ENCODE results near the gene COTL1.

The COTL1 gene

DNA sequence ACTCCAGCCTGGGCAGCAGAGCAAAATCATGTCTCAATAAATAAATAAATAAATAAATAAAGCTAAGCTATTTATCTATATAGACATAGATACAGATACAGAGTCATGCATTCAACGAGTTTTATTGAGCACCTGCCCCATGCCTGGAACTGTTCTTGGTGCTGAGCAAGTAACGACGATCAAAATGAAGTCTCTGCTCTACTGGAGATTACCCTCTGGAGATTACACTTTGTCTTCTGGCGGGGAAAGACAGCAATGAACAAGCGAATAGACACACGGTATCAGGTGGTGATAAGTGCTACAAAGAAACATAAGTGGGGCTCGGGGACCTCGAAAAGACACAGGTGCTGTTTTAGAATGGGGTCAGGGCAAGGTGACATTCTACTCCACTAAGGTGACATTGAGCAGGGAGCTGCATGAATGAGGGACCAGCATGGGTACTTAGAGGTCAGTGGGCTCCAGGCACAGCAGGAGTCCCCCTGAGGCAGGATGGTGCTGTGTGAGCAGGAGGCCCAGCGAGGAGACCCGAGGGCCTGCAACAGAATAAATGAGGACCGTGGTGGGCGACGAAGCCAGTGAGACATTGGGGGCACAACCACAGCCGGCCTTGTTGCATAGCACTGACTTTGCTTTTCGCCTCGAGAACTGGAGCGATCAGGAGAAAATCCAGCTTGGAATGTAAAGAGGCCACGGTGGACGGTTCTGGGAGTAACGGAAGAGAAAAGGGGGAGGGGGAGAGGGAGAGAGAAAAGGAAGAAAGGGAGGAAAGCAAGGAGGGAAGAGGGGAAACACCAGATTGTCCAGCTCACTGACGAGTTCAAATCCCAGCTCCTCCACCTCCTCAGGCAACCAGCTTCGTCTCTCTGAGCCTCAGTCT lies 71.0 kb downstream of the COTL1 start:
- no peak for DNase-seq

DNA sequence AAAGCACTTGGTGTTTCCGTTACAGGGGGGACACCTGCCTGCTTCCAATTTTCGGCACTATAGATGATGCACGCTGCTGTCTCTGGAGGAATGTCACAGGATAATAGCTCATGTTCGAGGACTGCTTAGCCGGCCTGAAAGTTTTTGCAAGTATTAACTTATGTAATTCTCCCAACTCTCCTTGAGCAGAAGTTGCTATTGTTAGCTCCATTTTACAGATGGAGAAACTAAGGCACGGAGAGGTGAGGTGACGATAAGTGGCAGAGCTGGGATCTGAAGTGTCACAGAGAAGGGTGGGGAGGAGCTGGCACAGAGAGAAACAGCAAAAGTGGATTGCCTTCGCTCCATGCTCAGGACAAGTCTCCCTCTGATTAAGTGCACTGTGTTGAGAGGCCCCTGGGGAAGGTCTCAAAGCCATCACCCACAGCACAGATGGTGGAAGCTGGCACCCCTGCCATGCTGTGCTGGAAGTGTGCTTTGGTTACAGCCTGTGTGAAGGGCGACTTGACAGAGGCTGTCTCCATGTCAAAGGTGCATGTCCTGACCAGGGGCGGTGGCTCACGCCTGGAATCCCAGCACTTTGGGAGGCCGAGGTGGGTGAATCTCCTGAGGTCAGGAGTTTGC lies 72.7 kb downstream of the COTL1 start:
- DNase-seq, result peak; percentile 35

DNA sequence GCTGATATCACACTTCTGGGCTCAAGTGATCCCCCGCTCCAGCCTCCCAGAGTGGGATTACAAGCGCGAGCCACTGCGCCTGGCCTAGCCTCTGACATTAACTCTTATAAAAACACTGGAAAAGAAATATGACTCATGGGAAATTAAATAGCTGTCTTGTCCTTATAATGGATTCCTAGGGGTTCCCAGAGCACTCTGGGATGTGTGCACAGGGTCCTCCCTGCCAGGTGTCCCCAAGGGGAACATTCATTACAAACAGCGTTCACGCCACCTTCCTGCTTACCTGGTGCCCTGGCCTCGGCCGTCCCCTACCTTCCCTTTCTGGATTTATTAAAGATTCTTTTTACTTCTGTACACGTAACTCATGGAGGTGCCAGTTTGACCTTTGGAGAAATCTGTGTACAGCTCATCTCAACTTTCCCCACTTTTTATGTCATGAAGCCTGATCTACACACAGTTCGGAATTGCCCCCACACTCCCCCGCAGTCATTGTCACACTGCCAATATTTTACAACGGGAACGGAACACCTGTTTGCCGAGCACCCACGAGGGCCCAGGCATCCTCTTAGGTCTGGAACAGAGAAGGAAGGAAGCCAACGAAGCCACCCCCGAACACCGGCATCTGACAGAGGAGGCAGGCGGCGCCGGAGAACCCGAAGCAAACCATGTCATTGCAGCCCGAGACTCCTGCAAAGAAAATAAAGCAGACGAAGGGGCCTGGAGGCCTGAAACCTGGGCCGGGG lies 73.7 kb downstream of the COTL1 start:
- DNase-seq, result peak; percentile 70

DNA sequence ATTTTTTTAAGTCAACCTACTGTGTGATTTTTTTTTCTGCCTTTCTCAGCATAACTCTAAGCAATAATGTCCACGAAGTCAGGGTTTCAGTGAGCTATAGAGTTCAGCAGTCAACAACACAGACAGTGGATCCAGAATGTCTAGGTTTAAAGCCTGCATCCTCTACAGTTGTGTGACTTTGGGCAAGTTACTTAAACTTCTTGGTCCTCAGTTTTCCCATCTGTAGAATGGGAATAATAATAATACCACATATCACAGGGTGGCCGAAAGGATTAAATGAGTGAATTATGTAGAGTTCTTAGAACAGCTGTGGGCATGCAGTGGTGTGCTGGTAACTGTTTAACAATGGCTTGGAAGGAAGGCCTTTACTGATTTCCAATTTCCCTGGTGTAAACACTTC lies 74.6 kb downstream of the COTL1 start:
- no peak for DNase-seq

DNA sequence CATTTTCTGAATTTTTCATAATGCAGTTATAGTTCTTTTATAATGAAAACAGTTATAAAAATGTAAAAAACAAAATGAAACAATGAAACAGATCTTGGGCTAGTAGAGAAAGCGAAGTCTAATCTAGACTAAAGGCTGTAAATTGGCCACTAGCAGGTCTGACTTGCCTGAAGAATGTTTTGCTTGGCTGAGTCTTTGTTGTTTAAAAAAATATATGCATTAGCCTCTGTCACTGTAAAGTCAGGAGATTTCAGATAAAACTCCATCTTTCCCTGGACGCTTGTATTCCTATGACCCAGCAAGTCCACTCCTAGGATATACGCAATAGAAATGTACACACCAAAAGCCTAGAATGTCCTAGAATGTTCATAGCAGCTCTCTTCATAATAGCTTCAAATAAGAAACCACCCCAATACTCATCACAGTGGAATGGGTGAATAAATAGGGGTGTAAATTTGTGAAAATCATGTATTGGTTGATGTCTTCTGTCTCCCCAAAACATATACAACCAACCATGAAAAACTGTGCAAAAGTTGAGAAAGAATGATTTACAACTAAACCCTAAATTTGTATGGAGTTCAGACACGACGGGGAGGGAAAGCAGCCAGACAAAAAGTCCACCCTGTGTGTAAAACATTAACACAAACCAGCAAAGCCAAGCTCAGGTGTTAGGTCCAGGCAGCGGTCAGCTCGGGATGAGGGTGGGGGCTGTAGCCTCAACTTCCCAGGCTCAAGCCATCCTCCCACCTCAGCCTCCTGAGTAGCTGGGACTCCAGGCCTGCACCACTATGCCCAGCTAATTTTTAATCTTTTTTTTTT lies 75.7 kb downstream of the COTL1 start:
- DNase-seq, result no peak

DNA sequence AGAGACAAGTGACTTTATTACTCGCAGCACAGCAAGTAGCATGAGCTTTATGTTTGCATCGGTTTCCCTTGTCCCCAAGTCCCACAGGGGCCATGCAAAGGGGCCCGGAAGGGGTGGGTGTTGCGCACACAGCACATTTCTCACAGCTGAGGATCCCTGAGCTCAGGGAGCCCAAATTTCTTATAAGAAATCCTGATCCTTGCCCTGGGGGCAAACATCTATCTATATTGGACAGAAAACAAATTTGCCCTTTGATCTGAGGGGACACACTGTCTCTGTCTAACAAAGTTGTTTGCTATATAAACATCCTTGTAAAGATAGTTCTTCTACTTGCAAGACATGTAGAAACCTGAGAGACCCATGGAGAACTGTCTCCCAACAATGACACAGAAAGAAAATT lies 77.7 kb downstream of the COTL1 start:
- DNase-seq, result no peak

DNA sequence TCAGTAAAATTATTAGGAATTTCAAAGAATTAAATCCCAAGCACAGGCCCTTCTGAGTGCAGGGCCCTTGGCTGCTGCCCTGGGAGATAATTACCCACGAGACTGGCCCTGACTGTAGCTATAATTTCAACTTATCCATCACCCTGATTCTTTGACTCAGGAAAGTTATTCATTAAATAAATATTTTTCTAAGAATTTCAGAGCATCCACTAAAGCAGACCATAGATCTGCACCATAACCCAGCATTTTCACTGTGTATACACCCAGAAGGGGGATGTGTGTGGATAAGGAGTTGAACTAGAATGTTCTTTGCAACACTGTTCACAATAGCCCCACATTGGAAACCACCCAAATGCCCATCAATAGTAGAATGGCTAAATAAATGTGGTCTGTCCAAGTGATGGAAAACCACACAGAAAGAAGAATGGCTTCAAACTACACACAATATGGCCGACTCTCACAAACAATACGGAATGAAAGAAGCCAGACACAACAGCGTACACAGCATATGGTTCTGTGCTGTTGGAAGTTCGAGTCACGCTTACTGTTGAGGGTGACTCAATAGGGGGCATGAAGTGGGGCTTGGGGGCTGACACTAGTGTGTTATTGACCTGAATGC lies 79.5 kb downstream of the COTL1 start:
- no peak for DNase-seq

DNA sequence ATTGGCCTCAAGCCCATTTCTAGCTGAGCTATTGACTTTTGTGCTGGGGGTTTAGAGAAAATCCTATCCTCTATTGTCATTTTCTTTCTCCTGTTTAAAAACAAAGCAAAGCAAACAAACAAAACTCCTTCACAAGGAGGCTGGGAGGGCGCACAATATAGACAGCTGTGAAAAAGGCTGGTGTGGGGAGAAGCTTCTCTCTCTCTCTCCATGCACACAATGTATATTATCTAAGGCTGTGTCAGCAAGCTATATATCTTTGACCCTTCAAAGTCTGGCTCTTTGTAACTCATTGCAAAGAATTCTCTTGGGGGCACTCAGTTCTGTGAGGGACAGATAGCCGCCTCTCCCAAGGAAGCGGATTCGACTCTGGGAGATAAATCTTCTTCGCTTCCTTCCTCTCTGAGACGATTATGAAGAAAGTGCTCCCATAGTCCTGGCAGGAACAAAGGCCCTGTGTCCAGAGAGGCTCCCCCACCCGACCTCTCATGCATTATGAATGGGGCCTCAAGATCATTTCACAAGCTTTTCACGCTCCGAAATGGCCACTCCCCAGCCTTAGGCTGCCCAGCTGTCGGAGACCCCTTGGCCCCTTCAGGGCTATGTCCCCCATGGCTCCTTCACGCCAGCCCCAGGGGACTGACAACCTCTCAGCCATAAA lies 80.3 kb downstream of the COTL1 start:
- peak; percentile 51 for DNase-seq

DNA sequence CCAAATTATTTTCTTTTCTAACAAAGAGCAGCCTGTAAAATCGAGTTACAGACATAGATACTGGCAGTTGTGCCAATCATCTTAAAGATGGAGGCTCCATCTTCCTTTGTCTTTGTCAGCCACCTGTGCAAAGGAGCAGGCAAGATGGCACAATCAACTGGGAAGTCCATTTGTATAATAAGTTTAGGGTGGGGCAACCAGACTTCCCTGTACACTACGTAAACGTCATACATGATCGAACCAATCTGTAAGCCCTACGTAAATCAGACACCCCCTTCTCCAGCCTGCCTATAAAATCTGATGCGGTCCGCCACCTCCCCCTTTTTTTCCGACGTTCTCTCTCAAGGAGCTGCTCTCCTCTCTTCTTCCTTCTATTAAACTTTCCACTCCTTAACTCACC lies 82.0 kb downstream of the COTL1 start:
- no peak for DNase-seq

DNA sequence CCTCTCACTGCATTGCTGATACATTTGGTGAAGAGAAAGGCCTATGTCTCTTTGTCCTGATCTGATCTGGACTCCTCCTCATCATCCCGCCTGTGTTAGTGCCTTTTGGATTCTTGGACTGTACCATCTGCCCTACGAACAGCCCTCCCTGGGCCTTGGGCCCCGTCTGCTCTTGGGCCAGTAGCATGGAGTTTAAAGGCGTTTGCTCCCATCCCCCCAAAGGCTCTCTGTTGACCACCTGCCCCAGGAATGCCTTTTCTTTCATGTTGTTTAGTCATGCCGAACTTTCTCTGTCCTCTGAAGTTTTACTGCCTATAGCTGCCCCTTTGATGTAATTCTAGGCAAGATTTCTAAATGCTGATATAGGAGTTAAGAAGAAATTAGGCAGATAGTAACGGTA lies 82.5 kb downstream of the COTL1 start:
- no peak for DNase-seq

DNA sequence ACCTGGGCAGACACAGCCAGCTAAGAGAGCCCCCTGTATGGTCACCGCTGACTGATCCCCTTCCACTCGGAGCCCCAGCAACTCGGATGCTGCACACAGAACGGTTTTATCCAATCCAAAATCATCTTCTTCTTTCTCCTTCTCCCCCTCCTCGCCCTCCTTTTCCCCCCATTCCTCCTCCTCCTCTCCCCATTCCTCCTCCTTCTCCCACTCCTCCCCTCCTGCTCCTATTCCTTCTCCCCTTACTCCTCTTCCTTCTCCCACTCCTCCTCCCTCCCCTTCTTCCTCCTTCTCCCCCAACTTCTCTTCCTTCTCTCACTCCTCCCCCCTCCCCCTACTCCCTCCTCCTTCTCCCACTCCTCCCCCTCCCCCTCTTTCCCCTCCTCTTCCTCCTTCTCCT lies 83.1 kb downstream of the COTL1 start:
- DNase-seq, result no peak

DNA sequence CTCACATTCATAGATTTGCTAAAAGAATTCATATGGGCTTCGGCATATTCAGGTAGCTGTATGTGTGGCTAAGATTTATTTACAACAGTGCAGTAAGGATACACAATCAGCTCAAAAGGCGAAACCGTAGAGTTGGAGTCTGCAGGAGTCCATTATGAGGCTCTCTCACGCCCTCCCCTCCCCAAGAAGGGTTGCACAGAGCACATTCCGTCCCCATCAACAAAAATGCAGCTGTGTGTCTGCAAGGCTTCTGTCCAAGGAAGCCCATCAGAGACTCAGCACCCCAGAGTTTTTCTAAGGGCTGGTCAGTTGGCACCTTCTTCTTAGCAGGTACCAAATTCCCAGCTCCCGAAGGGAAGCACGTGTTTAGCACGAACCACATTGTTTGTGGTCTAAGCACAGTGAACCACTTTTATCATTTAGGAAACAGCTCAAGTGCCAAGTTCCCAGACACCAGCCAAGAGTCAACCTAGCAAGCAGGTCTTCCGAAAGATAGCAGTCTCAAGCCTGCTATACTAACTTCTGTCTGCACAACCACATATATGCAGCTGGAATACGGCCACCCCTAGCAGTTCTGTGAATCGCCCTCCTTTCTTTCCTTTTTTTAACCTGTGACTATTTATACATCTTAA lies 84.9 kb downstream of the COTL1 start:
- DNase-seq, result no peak

DNA sequence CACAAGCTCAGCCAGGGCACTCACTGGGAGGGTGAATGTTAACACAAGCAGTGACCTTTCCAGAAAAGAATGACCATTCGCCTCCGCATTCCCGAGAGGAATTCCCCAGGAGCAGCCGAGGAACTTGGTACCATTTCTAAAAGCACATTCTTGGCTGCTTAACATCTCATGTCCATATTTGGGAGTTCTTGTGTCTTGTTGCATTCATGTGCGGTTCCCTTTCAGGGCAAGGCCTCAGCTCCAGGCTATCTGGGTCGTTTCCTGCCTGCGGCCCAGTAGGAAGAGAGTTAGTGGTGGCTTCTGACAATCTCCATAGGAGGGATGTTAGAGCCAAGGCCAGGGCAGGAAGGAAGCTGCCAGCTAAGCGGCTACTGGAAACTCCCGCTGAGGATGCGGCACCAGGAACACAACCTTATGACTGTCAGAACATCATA lies 85.6 kb downstream of the COTL1 start:
- no peak for DNase-seq

DNA sequence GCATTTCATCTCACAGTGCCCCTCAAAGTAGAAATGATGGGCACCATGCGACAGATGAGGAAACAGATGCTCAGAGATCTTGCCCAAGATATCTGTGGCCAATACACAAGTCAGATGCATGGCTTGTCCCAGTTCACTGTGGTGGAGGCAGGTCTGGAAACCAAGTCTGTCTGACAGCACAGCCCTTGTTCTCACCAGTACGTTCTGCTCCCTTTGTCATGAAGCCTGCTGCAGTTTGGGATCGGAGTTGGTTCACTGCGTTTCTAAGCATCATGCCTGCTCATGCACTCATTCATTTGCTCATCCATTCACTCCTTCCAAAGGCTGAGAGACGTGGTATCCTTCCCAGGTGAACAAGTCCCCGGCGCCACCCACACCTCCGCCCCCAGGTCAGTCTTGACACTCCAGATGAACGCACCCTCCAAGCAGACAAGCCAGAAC lies 86.2 kb downstream of the COTL1 start:
- DNase-seq, result no peak

DNA sequence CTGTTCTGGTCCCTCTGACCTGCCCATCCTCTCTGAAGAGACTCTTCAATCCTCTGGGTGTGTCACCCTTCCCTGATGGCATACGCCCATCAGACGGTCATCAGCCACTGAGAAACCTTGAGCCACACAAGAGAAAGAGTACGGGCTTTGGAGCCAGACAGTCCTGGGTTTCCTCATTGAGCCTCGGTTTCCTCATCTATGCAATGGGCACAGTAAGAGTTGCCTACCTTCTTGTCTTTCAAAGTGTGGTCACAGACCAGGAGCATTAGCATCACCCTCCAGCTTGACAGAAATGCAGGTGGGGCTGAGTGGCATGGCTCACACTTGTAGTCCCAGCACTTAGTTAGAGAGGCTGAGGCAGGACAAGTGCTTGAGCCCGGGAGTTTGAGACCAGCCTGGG lies 87.3 kb downstream of the COTL1 start:
- no peak for DNase-seq

DNA sequence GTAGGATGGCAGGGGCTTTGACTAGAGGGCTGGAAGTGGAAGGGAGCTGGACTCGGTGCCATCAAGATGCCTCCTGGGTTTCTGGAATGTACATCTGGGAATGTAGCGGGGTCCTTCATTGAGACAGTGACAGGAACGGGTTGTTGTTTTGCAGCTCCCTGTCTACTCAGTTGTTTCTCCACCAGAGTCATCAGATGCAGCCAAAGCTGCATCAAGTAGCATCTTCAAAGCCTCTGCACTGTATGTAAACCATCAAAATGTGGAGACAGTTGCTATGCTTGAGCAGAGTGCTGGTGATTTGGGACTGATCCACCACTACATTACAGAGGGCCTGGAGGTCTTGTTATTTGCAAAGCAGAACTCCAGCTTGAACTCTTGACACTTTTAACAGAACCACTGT lies 88.3 kb downstream of the COTL1 start:
- DNase-seq, result no peak

DNA sequence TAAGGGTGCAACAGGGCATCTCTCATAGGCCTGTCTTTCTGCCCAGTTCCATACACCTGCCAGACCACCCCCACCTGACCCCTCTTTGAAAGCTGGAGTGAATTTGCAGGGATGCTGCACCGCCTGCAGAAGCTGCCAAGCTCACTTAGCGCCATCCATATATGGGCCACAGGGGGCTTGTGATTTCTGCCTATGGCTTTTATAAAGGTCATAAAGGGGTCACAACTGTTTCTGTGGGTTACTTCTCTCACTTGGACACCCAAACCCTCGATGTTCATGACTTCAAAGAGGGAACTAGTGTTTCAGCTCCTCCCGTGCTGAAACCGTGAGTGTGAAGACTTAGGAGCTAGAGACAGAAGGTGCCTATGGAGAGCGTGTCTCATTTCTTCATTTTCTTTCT lies 89.6 kb downstream of the COTL1 start:
- DNase-seq, result no peak

DNA sequence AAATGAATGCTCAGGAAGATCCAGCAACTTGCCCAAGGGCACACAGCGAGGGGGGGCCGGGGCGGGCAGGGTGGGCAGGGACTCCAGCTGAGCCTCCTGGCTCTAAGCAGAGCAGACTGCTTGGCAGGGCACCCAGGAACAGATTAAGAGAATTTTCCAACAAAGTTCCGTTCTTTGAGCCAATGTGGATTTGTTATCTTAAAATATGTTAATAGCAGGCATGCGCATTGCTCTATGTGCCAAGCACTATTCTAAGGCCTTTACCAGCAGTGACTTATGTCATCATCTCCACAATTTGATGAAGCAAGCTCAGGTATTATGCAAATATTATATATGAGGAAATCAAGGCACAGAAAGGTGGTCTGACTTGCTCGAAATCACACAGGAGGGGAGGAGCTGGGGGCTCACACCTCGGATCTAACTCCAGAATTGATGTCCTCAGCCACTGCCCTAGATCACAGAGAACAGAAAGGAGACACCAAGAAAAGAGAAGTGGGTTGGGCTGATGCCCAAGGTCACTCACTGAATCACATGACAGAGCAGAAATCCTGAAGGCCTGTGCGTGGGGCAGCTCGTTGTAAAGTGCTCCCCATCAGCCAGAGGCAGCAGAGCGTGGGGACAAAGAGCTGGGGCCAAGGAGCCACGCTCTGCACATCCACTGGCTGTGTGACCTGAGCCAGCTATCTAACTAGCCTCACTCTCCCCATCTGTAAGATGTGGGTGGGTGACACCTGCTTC lies 90.2 kb downstream of the COTL1 start:
- no peak for DNase-seq

DNA sequence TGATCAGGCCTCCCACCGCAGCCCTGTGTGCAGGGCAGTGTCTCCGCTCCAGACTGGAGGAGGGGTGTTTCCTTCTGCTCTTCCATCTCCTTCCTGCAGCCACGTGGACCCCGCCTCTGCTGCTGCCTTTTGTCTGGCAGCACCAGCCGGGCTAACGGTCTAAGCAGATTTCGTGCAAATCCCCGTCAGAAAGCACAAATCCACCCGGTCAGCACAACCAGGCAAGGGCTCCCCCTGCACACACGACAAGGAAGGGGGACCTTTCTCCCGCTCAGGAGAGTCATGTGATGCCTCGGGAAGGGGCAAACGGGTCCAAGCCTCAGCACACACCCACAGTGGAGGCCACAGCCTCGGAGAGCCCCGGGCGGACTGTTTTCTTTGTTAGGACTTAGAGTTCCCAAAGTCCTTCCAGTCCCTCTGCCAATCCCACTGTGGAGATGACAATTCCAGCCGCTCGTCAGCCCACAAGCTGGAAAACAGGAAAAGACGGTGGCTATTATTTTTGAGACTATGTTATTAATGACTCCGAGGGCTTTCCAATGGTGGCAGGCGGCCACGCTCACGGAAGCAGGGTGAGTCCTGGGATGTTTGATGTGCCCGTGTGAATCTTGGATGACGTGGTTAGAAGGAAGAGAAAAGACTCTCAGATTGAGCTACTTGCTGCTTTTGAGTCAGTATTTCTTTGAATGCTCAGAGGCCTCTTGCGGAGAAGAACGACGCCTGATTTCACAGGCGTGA lies 90.9 kb downstream of the COTL1 start:
- DNase-seq, result no peak
